Karpas-422 (cell line): ENCODE results near the gene FBXO34. TPM values are rescaled to one million over a fixed set of nuclear protein-coding genes. Genes with fewer than 3 reads are reported as not detected.

Source experiments
- DNase-seq: peaks from one replicate; pipeline ENCODE4 v3.0.0-alpha.2; 2015
- H2AFZ ChIP-seq: fragments of 200-600 bp; sonication (generic); 2 replicates; pipeline ENCODE4 v1.6.1; 2014; ENCODE audit warnings: antibody characterized with exemption, low read length, mixed read lengths
- H3K27ac ChIP-seq: fragments of 200-600 bp; sonication (generic); 2 replicates; pipeline ENCODE4 v1.5.1; 2014; ENCODE audit warnings: mild to moderate bottlenecking, low read length, moderate library complexity
- H3K27me3 ChIP-seq: fragments of 200-600 bp; sonication (generic); 2 replicates; pipeline ENCODE4 v1.6.1; 2014; ENCODE audit warnings: low read length, mixed read lengths
- H3K36me3 ChIP-seq: fragments of 200-600 bp; sonication (generic); 2 replicates; pipeline ENCODE4 v1.6.1; 2014; ENCODE audit warnings: low read length, mixed read lengths; ENCODE audit not compliant: insufficient read depth
- H3K4me1 ChIP-seq: fragments of 200-600 bp; sonication (generic); 2 replicates; pipeline ENCODE4 v1.6.1; 2014; ENCODE audit warnings: mild to moderate bottlenecking, low read length, mixed read lengths
- H3K4me2 ChIP-seq: fragments of 200-600 bp; sonication (generic); 2 replicates; pipeline ENCODE4 v1.6.1; 2014; ENCODE audit warnings: low read length, low read depth, mild to moderate bottlenecking; ENCODE audit not compliant: poor library complexity, severe bottlenecking
- H3K4me3 ChIP-seq: fragments of 200-600 bp; sonication (generic); 2 replicates; pipeline ENCODE4 v1.5.1; 2014; ENCODE audit warnings: mild to moderate bottlenecking, antibody characterized with exemption, low read length, mixed read lengths
- H3K79me2 ChIP-seq: fragments of 200-600 bp; sonication (generic); 2 replicates; pipeline ENCODE4 v1.6.1; 2014; ENCODE audit warnings: mild to moderate bottlenecking, low read length, mixed read lengths
- H3K9ac ChIP-seq: fragments of 200-600 bp; sonication (generic); 2 replicates; pipeline ENCODE4 v1.6.0; 2014; ENCODE audit warnings: low read length
- H3K9me2 ChIP-seq: fragments of 200-600 bp; sonication (generic), shearing (Covaris generic); replicated peaks from 2 replicates; pipeline ENCODE4 v1.6.0; 2014; ENCODE audit warnings: mild to moderate bottlenecking, low read length, moderate library complexity; ENCODE audit not compliant: insufficient read depth
- H3K9me3 ChIP-seq: fragments of 300-700, 200-600 bp; sonication (generic); 2 replicates; pipeline ENCODE4 v1.6.1; 2014; ENCODE audit warnings: low read length, mixed read lengths
- H4K20me1 ChIP-seq: fragments of 200-600 bp; sonication (generic); 2 replicates; pipeline ENCODE4 v1.6.1; 2014; ENCODE audit warnings: mild to moderate bottlenecking, antibody characterized with exemption, low read length, low read depth; ENCODE audit not compliant: insufficient read depth
- total RNA-seq: library from RNA; depleted of rRNA; stranded (reverse); fragments of >200 nt; shearing (Covaris generic); gene quantifications from 2 replicates; pipeline ENCODE4 v1.2.3, GENCODE V29; 2014; ENCODE audit warnings: low replicate concordance

FBXO34 gene
- total RNA-seq, 1 experiment from 2014 or later = 59.0 TPM

DNA sequence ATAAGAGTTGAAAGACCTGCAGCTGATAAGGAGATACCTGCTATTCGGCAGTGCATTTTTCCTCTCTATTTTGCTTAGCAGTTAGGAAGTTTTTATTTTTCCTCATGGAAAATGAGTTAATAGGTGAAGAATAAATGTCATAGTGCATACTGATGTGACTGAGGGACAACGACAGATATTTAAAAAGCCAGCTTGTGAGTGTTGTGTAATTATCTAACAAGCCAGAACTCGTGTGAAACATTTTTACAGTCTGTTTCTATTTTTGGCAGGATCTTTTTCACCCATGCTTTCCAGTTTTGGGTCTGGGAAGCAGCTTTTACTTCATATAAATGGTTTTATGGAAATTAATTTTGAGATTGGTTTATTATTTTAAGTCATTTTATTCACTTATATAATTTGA is 2.9 kb downstream of the FBXO34 start:
- H3K27ac ChIP-seq = 0 out of 2 replicates have a peak overlapping the region, but pooled peaks have one; percentile 51
- H3K4me1 ChIP-seq = peaks cover 68% of the 10 kb centered on the region
- H3K9ac ChIP-seq = no peak overlapping the region

DNA sequence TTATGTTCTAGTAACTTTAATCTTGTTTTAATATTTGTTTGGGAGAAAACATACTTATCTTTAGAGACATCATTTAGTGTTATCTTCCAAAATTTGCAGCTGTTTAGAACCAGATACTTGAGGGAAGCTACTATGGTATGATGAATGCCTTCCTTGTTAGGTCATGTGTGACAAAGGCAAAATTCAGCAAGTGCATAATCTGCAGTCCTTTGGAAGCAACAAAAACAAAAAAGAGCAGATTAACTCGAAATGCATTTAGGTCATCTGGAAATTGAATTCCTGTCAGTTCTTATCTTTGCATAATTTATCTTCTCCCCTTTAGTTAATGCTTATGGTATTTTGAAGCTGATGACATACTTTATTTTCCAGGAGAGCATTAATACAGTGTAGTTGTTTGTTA is 3.5 kb downstream of the FBXO34 start:
- H3K9me2 ChIP-seq = no peaks in the 10 kb centered on the region
- H3K4me3 ChIP-seq = no peak overlapping the region
- H3K27me3 ChIP-seq = no peaks in the 10 kb centered on the region
- H3K27ac ChIP-seq = peak overlapping the region; percentile 51; the same call in 1 of the 2 replicates
- peaks cover 41% of the 10 kb centered on the region for H4K20me1 ChIP-seq
- no peak overlapping the region for H2AFZ ChIP-seq
- no peak overlapping the region for H3K9ac ChIP-seq
- H3K9me3 ChIP-seq = no peaks in the 10 kb centered on the region
- H3K79me2 ChIP-seq = peaks cover 82% of the 10 kb centered on the region
- peaks cover 5% of the 10 kb centered on the region; the same call in 1 of the 2 replicates for H3K36me3 ChIP-seq
- H3K4me2 ChIP-seq = peak overlapping the region; percentile 86
- DNase-seq = no peak
- peaks cover 70% of the 10 kb centered on the region for H3K4me1 ChIP-seq

More for the DNA sequence above, 2.9 kb downstream of the FBXO34 start:
- H3K4me2 ChIP-seq = peak overlapping the region; percentile 86
- H3K4me3 ChIP-seq = peak overlapping the region; percentile 93; the same call in 1 of the 2 replicates
- no peaks in the 10 kb centered on the region for H3K9me3 ChIP-seq
- H3K36me3 ChIP-seq = peaks cover 5% of the 10 kb centered on the region; the same call in 1 of the 2 replicates
- no peaks in the 10 kb centered on the region for H3K27me3 ChIP-seq
- H3K9me2 ChIP-seq = no peaks in the 10 kb centered on the region
- H4K20me1 ChIP-seq = peaks cover 41% of the 10 kb centered on the region
- peaks cover 76% of the 10 kb centered on the region for H3K79me2 ChIP-seq
- H2AFZ ChIP-seq = no peak overlapping the region
- no peak for DNase-seq

DNA sequence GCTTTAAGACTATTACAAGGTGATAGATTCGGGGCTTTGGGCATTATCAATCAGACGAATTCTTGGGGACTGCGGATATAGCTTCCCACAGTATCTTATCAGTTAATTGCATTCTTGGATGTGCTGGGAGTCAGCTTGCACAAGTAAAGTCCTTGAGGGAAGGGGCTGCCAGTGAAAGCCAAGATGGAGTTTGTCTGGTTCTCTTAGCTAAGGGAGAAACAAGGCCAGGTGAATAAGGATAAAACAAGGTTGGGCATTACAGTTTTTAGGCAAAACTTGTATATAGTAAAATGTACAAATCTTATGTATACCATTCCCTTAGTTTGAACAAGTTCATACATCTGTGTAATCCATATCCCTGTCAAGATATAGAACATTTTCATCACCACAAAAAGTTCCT is 5.5 kb downstream of the FBXO34 start:
- H3K9me2 ChIP-seq = no peaks in the 10 kb centered on the region
- H3K9me3 ChIP-seq = no peaks in the 10 kb centered on the region
- no peaks in the 10 kb centered on the region for H3K27me3 ChIP-seq
- H3K4me3 ChIP-seq = no peak overlapping the region
- no peak overlapping the region for H3K9ac ChIP-seq
- H3K4me2 ChIP-seq = peak overlapping the region; percentile 20
- H2AFZ ChIP-seq = no peak overlapping the region
- peak overlapping the region; percentile 19 for H3K27ac ChIP-seq
- peaks cover 5% of the 10 kb centered on the region; the same call in 1 of the 2 replicates for H3K36me3 ChIP-seq
- peaks cover 60% of the 10 kb centered on the region for H3K4me1 ChIP-seq
- DNase-seq = no peak
- peaks cover 100% of the 10 kb centered on the region for H3K79me2 ChIP-seq
- peaks cover 41% of the 10 kb centered on the region for H4K20me1 ChIP-seq

DNA sequence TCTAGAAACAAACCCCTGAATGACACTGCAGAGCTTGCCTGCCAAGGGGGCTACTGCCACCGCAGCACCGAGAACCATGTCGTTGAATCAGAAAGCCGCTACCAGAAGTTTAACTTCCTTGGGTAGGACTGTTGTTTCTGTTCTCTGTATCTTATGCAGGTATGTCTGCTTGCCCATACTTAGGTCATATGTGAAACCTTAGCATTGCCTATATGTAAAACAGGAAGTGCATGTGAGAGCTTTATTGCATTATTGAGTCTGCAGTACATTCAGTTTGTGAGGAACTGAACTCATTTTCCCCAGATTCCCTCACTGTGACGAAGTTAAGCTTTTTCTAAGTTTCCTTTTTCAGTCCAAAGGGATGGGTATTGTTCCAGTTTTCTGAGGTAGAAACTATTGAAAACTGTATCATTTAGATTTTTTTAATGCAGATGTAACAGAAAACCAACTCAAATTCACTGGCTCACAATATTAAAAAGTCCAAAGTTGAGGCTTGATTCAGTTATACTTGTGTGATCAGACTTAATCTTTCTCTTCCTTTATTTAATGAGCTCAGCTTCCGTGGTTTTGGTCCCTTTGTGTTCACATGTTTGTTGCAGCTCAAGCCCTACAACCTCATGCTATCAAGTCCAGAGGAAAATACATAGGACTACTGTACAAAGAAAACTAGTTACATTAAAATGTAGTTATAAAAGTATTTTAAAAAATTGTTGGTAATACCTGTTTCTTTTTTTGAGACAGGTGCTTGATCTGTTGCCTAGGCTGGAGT is 6.9 kb downstream of the FBXO34 start:
- H3K27me3 ChIP-seq = no peaks in the 10 kb centered on the region
- H3K27ac ChIP-seq = peak overlapping the region; percentile 19
- H4K20me1 ChIP-seq = peaks cover 34% of the 10 kb centered on the region
- no peaks in the 10 kb centered on the region for H3K9me3 ChIP-seq
- H3K4me1 ChIP-seq = peaks cover 52% of the 10 kb centered on the region
- peaks cover 5% of the 10 kb centered on the region; the same call in 1 of the 2 replicates for H3K36me3 ChIP-seq
- H3K9me2 ChIP-seq = no peaks in the 10 kb centered on the region
- peak; percentile 66 for DNase-seq
- peak overlapping the region; percentile 20 for H3K4me2 ChIP-seq
- H3K4me3 ChIP-seq = no peak overlapping the region
- peaks cover 100% of the 10 kb centered on the region for H3K79me2 ChIP-seq
- no peak overlapping the region for H2AFZ ChIP-seq
- no peak overlapping the region; the same call in 1 of the 2 replicates for H3K9ac ChIP-seq

- H4K20me1 ChIP-seq = peaks cover 26% of the 10 kb centered on the region
- no peak overlapping the region for H3K9ac ChIP-seq
- H3K9me2 ChIP-seq = no peaks in the 10 kb centered on the region
- H2AFZ ChIP-seq = no peak overlapping the region
- peaks cover 40% of the 10 kb centered on the region for H3K4me1 ChIP-seq
- H3K9me3 ChIP-seq = no peaks in the 10 kb centered on the region
- no peak overlapping the region for H3K4me2 ChIP-seq
- H3K79me2 ChIP-seq = peaks cover 100% of the 10 kb centered on the region
- no peak overlapping the region for H3K27ac ChIP-seq
- no peak for DNase-seq
- H3K36me3 ChIP-seq = peaks cover 5% of the 10 kb centered on the region; the same call in 1 of the 2 replicates
- H3K27me3 ChIP-seq = no peaks in the 10 kb centered on the region
- no peak overlapping the region for H3K4me3 ChIP-seq
Measured at GRCh38 chr14:55279384-55279783, 8.2 kb downstream of the FBXO34 start.

DNA sequence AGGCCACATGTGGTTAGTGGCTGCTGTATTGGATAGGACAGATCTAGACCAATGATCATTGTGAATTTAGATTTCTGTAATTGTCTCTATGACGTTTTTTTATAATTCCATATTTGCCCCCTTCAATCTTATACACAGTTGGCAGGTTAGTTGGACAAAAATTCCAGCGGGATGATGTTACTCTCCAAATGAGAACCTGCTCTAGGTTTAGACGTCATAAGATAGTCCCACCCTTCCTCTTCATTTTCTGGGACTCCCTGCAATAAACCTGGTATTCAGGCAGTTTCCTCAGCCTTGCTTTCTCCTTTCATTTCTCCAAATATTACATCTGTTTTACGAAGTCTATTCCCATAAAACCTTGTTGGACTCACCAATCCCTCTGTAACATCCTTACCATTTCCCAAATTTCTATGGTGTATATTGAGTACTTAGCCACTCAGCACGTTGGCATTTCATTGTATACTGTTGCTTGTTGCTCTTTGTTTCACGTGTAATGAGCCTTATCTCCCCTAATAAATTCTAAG is 10.2 kb downstream of the FBXO34 start:
- Histone ChIP-seq H3K9me2 (no peaks in the 10 kb centered on the region), H3K4me1 (peaks cover 23% of the 10 kb centered on the region), H3K36me3 (peaks cover 5% of the 10 kb centered on the region; the same call in 1 of the 2 replicates), H3K9ac (no peak overlapping the region), H3K79me2 (peaks cover 100% of the 10 kb centered on the region), H4K20me1 (peaks cover 20% of the 10 kb centered on the region), H3K4me2 (no peak overlapping the region), H3K9me3 (no peaks in the 10 kb centered on the region), H3K27ac (no peak overlapping the region), H3K27me3 (no peaks in the 10 kb centered on the region), H2AFZ (no peak overlapping the region), H3K4me3 (no peak overlapping the region)
- DNase-seq = no peak

DNA sequence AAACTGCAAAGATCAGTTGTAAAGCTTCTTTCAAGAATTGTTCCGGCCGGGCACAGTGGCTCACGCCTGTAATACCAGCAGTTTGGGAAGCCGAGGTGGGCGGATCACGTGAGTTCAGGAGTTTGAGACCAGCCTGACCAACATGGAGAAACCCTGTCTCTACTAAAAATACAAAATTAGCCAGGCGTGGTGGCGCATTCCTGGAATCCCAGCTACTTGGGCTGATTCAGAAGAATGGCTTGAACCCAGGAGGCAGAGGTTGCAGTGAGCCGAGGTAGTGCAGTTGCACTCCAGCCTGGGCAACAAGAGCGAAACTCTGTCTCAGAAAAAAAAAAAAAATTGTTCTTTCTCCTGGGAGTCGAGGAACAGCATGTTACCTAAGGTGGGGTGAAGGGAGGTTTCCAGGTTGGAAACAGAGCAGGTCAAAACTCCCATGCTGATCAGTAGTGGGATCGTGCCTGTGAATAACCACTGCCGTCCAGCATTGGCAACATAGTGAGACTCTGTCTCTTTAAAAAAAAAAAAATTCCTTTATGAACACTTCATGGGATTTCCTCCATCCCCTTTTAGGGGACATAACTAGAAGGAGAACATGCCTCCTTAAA is 13.9 kb downstream of the FBXO34 start:
- H3K36me3 ChIP-seq = no peaks in the 10 kb centered on the region
- H3K27me3 ChIP-seq = no peaks in the 10 kb centered on the region
- DNase-seq = no peak
- no peak overlapping the region for H3K4me2 ChIP-seq
- peaks cover 5% of the 10 kb centered on the region; the same call in 1 of the 2 replicates for H3K4me1 ChIP-seq
- peaks cover 17% of the 10 kb centered on the region; the same call in 1 of the 2 replicates for H4K20me1 ChIP-seq
- H3K9me2 ChIP-seq = no peaks in the 10 kb centered on the region
- H3K79me2 ChIP-seq = peaks cover 100% of the 10 kb centered on the region
- no peak overlapping the region for H3K4me3 ChIP-seq
- no peak overlapping the region for H3K27ac ChIP-seq
- no peaks in the 10 kb centered on the region for H3K9me3 ChIP-seq
- H3K9ac ChIP-seq = no peak overlapping the region
- no peak overlapping the region for H2AFZ ChIP-seq

DNA sequence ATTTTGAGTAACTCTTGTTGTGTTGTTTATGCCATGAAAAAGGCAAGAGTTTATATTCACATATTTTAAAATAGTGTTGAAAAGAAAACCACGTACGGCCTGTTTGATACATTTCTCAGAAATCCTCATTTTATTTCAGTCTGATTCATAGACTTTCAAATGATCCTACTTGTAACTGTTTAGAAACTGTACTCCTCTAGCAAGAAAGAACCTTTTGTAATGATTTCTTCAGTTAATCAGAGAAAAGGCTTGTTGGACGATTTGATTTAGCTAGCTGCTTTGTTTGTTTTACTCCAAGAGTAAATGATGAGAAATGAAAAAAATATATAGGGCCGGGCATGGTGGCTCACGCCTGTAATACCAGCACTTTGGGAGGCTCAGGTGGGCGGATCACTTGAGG is 17.2 kb downstream of the FBXO34 start:
- no peaks in the 10 kb centered on the region for H3K9me3 ChIP-seq
- peaks cover 5% of the 10 kb centered on the region; the same call in 1 of the 2 replicates for H3K4me1 ChIP-seq
- no peak overlapping the region for H3K27ac ChIP-seq
- no peak overlapping the region for H3K4me2 ChIP-seq
- H3K36me3 ChIP-seq = no peaks in the 10 kb centered on the region
- peaks cover 100% of the 10 kb centered on the region for H3K79me2 ChIP-seq
- peaks cover 15% of the 10 kb centered on the region; the same call in 1 of the 2 replicates for H4K20me1 ChIP-seq
- no peak overlapping the region for H3K9ac ChIP-seq
- H2AFZ ChIP-seq = no peak overlapping the region
- DNase-seq = no peak
- H3K9me2 ChIP-seq = no peaks in the 10 kb centered on the region
- no peaks in the 10 kb centered on the region for H3K27me3 ChIP-seq
- no peak overlapping the region for H3K4me3 ChIP-seq
